ENCODE measurements around the gene VIT. TPM values are rescaled to one million over a fixed set of nuclear protein-coding genes. Genes with fewer than 3 reads are reported as not detected.

The VIT gene
- total and polyA plus RNA-seq, 8 donors = 0.06 to 1.1 (median 0.13) TPM; not detected in 1

DNA sequence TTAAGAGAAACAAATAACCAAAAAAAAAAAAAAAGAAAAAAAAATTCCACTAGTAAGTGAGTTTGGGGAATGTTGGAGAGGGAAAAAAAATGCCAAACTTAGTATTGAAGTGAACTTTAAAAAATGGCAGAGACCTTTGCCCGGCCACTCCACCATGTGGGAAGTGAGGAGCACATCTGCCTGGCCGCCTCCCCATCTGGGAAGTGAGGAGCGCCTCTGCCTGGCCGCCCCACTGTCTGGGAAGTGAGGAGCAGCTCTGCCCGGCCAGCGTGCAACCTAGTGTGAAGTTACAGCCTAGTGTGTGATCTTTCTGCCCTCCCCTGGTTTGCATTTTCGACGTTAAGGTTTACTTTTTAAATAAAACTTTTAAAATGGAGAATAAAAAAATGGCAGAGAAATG is 33.9 kb upstream of the VIT start:
- DNase-seq = peak in 1 of 4 donors; percentile 65
- Histone ChIP-seq H3K36me3 (no peaks in the 10 kb centered on the region), H3K4me1 (no peaks in the 10 kb centered on the region), H3K4me3 (no peak overlapping the region), H3K9me3 (no peaks in the 10 kb centered on the region), H3K27me3 (no peaks in the 10 kb centered on the region), H3K27ac (no peak overlapping the region)
- intact Hi-C loops (cut with DNase I) = no loop called here
- no peak for ATAC-seq
- no peak for TF ChIP-seq CTCF (IDR thresholded peaks at IDR 0.05)

DNA sequence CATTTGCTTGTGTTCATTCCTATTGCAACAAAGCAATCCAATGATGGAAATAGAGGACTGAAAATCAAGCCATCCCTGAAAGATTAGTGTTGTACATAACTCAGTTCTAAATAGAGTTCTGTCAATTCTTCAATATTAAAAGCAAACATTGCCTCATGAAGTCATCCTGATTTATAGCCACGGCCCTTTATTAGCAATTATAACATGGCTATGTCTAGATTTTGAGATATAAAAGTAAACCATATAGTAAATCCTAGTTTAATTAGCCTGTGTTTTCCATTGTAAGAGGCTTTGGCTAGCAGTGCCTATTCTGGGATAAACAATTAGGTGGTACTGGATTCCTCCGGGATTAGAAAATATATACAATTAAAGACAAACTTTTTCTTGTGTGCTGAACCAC is 33.2 kb upstream of the VIT start:
- intact Hi-C loops (cut with DNase I) = no loop called here

DNA sequence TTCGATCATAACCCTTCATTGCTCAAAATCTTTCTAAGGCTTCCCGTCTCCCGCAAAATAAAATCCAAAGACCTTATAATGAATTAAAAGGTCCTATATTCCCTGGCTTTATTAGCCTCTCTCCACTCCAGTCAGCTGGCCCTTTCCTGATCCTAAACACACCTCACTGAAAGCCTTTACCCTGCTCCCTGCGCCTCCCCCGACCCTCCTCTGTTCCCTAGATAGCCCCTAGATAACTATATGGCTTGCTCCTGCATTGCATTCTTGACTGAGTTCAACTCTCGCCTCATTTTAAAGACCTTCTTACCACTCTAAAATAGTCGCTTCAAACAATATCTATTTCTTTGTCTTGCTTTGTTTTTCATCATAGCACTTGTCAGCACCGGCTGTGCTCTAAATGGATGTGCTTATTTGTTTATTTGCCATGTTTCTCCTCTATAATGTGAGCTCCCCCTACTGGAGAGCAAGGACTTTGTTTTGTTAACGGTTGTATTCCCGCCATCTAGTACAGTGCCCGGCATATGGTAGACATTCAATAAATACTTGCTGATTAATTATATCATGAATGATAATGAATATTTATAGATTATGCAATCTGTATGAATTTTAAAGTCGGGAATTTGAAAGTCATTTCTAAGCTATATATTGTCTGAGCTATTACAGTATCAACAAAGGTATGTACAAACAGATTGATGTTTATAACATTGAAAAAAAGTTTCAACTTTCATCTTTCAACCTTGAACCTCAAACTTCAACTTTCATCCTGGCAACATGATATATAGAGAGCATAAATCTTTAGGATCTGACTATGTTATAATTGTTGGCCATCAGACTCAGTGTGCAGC is 32.4 kb upstream of the VIT start:
- peak; percentile 95 for ATAC-seq
- intact Hi-C loops (cut with DNase I) = no loop called here

More for the DNA sequence above, 33.2 kb upstream of the VIT start:
- Histone ChIP-seq H3K4me3 (no peak overlapping the region), H3K9me3 (no peaks in the 10 kb centered on the region), H3K27me3 (no peaks in the 10 kb centered on the region), H3K27ac (no peak overlapping the region), H3K36me3 (no peaks in the 10 kb centered on the region), H3K4me1 (no peaks in the 10 kb centered on the region)
- no peak for TF ChIP-seq CTCF (IDR thresholded peaks at IDR 0.05)
- ATAC-seq (no peak), DNase-seq (no peak)

DNA sequence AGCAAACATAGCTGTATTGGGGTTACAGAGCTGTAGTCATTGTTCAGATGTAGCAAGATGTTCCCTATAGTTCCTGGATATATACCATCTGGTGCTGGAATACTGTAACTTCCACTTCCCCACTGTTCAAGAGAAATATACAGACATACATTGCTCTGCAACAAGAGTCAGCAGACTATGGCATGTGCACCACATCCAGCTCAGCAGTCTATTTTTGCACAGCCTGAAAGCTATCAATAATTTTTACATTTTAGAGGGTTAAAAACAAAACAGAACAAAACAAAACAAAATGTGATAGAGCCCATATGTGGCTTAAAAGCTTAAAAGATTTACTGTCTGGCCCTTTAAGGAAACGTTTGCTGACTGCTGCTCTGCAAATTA is 31.8 kb upstream of the VIT start:
- no peaks in the 10 kb centered on the region for H3K4me1 ChIP-seq
- H3K27me3 ChIP-seq = no peaks in the 10 kb centered on the region
- H3K9me3 ChIP-seq = no peaks in the 10 kb centered on the region
- intact Hi-C loops (cut with DNase I) = no loop called here
- DNase-seq = peak in 2 of 4 donors; percentile 47 to 50
- no peak overlapping the region for H3K27ac ChIP-seq
- no peak for TF ChIP-seq CTCF (IDR thresholded peaks at IDR 0.05)
- no peak overlapping the region for H3K4me3 ChIP-seq
- no peaks in the 10 kb centered on the region for H3K36me3 ChIP-seq
- ATAC-seq = no peak

More for the DNA sequence above, 32.4 kb upstream of the VIT start:
- no peaks in the 10 kb centered on the region for H3K36me3 ChIP-seq
- no peak overlapping the region for H3K4me3 ChIP-seq
- H3K27me3 ChIP-seq = no peaks in the 10 kb centered on the region
- H3K4me1 ChIP-seq = no peaks in the 10 kb centered on the region
- TF ChIP-seq CTCF (IDR thresholded peaks at IDR 0.05) = peak; percentile 63 to 66
- no peaks in the 10 kb centered on the region for H3K9me3 ChIP-seq
- no peak overlapping the region for H3K27ac ChIP-seq
- peak in 2 of 4 donors; percentile 36 to 64 for DNase-seq

- Histone ChIP-seq H3K9me3 (no peaks in the 10 kb centered on the region), H3K36me3 (no peaks in the 10 kb centered on the region), H3K27me3 (no peaks in the 10 kb centered on the region), H3K27ac (no peak overlapping the region), H3K4me3 (no peak overlapping the region), H3K4me1 (no peaks in the 10 kb centered on the region)
- intact Hi-C loops (cut with DNase I) = no loop called here
- TF ChIP-seq CTCF (IDR thresholded peaks at IDR 0.05) = no peak
- DNase-seq (no peak), ATAC-seq (no peak)
These were observed 28.6 kb upstream of the VIT start for GRCh38 chr2:36667931-36668330.
